Kidney tubule cell (primary cell): ENCODE measurements around the gene MAP3K2.
A peak's percentile ranks its signal among the peaks of the same experiment; 100 is the strongest.
"Not testable (repeated sequence)": the region's sequence is repeated elsewhere in the genome, so short reads cannot be mapped to it uniquely, and the experiment has no call there.

Experiments
- DNase-seq: peaks from one replicate; pipeline ENCODE4 v3.0.0-alpha.2; 2018; ENCODE audit warnings: low spot score

The MAP3K2 gene

GRCh38 chr2:127379712-127380355 is 7.9 kb downstream of the MAP3K2 start:
- DNase-seq = no peak

- no peak for DNase-seq
These were observed 9.1 kb downstream of the MAP3K2 start for GRCh38 chr2:127378720-127379119.

- no peak for DNase-seq
These were observed 10.5 kb downstream of the MAP3K2 start for GRCh38 chr2:127377262-127377661.

- DNase-seq = no peak
These were observed 11.5 kb downstream of the MAP3K2 start for GRCh38 chr2:127376257-127376656.

- no peak for DNase-seq
These were observed 14.3 kb downstream of the MAP3K2 start for GRCh38 chr2:127373362-127374083.

- peak; percentile 66 for DNase-seq
These were observed 16.7 kb downstream of the MAP3K2 start for GRCh38 chr2:127371037-127371436.

GRCh38 chr2:127370010-127370409 is 17.8 kb downstream of the MAP3K2 start:
- DNase-seq = no peak

- DNase-seq = peak; percentile 86
These were observed 22.5 kb downstream of the MAP3K2 start for GRCh38 chr2:127365211-127365643.

GRCh38 chr2:127362971-127363370 is 24.8 kb downstream of the MAP3K2 start:
- DNase-seq = no peak

GRCh38 chr2:127361929-127362885 is 25.6 kb downstream of the MAP3K2 start:
- DNase-seq = peak; percentile 55

GRCh38 chr2:127360242-127360641 is 27.5 kb downstream of the MAP3K2 start:
- no peak for DNase-seq

GRCh38 chr2:127359520-127359919 is 28.3 kb downstream of the MAP3K2 start:
- DNase-seq = no peak

- no peak for DNase-seq
These were observed 28.8 kb downstream of the MAP3K2 start for GRCh38 chr2:127358971-127359370.

GRCh38 chr2:127358044-127358443 is 29.7 kb downstream of the MAP3K2 start:
- no peak for DNase-seq

- DNase-seq = no peak
These were observed 30.2 kb downstream of the MAP3K2 start for GRCh38 chr2:127357591-127357990.

- no peak for DNase-seq
These were observed 31.2 kb downstream of the MAP3K2 start for GRCh38 chr2:127356531-127356930.

GRCh38 chr2:127355407-127356008 is 32.3 kb downstream of the MAP3K2 start:
- peak; percentile 21 for DNase-seq

GRCh38 chr2:127353873-127354676 is 33.7 kb downstream of the MAP3K2 start:
- DNase-seq = not testable (repeated sequence)

- DNase-seq = not testable (repeated sequence)
These were observed 34.6 kb downstream of the MAP3K2 start for GRCh38 chr2:127353223-127353622.

GRCh38 chr2:127351603-127352002 is 36.2 kb downstream of the MAP3K2 start:
- no peak for DNase-seq

GRCh38 chr2:127348426-127349000 is 39.3 kb downstream of the MAP3K2 start:
- no peak for DNase-seq
